Stimulated activated CD4-positive, alpha-beta T cell treated with anti-CD3 and anti-CD28 coated beads, TNF-alpha, amount 100 ng/mL, for 24 hours (primary cell): ENCODE results near the gene EGF.
"Not testable (repeated sequence)": the region's sequence is repeated elsewhere in the genome, so short reads cannot be mapped to it uniquely, and the experiment has no call there.

Experiments used
- DNase-seq, 3 experiments: peaks; one replicate each; pipeline ENCODE4 v3.0.0-alpha.2; 2020; ENCODE audit warnings: low read depth in 3 of 3

The EGF gene

DNA sequence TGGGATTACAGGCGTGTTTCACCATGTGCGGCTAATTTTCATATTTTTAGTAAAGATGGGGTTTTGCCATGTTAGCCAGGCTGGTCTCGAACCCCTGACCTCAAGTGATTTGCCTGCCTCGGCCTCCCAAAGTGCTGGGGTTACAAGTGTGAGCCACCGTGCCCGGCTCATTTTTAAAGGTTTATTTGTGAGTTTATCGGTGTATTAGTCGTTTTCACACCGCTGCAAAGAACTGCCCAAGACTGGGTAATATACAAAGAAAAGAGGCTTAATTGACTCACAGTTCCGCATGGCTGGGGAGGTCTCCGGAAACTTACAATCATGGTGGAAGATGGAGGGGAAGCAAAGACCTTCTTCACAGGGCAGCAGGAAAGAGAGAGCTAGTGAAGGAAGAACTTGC, 126.5 kb downstream of the EGF start:
- DNase-seq: not testable (repeated sequence)

DNA sequence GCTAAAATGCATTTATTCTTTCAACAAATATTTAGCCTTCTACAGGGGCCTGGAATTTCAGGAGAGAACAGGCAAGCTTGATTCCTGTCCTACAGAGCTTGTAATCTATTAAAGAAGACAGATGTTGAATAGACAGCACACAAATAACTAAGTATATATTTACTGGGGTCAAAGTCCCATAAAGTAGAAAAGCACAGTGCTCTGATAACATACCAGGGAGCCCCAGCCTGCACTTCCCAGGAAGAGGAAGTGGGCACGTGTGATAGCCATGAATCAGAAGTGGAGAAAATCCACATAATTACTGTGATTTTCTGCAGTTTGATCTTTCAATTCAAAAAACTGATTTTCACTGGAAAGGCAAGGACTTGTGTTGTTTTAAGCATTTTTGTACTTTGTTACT, 129.1 kb downstream of the EGF start:
- DNase-seq: no peak

GRCh38 chr4:110042545-110043517, 130.1 kb downstream of the EGF start:
- DNase-seq: no peak

- DNase-seq: no peak
These were observed 133.9 kb downstream of the EGF start for GRCh38 chr4:110046588-110047049.

- peak; percentile 7 to 26 (median 13) for DNase-seq
These were observed 137.6 kb downstream of the EGF start for GRCh38 chr4:110049951-110050925.

GRCh38 chr4:110055158-110055768, 142.6 kb downstream of the EGF start:
- DNase-seq: no peak

DNA sequence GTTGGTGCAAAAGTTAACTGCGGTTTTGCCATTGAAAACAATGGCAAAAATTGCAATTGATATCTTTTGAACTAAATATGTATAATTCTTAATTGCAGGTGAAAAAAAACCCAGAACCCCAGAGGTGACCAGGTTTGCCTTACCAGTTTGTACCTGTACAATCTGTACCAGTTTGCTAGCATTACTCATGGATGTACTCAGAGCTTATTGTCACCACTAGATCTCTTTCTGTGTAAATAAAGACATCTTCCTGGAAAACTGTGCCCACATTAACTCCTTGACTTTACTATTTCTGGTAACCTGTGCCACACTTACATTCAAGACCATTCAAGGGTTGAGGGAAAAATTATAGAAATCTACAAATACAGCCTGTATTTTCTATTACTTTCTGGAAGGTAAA, 146.0 kb downstream of the EGF start:
- DNase-seq: no peak

DNA sequence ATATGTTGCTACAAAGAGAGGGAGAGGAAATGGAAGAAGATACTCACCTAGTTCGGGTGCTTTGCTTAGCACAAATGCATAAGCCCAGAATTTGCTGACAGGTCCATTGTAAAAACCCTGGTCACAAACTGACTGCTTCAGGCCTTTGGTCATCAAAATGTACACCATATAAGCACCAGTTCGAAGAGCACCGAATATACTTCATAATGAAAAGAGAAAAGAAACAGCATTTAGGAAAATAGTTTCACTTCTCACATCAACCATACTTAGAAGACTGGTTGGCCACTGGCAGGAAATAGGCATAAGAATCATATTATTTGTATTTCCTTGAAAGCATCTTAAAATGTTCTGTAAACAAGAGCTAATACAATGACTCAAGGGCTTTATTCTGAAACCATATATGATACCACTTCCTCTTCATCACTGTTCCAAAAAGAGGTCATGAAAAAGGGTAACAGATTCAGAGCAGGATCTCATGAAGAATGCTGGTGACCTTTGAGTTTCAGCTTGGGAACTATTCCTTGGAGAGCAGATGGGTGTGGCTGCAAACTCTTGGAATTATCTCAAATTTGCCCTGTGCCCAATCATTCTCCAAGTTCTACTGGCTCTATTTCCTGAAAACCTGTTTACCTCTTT, 147.0 kb downstream of the EGF start:
- DNase-seq: no peak

DNA sequence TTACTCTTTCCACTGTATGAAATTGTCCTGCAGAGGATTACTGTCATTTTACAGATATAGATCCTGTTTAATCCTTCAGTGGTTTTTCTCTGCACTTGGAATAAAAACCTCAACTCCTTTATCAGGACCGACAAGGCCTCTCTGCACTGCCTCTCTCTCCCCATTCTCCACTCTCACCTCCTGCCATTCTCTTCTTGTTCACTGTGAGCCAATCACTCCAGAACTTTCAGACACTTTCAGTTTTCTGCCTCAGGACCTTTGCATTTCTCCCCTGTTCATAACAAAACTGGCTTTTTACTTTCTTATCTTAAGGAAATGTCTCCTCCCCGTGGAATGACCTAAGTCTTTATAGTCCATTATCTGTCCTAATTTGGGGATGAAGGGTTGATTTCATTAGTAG, 148.4 kb downstream of the EGF start:
- DNase-seq: no peak
